SKM-1 (cell line): ENCODE measurements around the gene SLC25A51.
"Not testable (repeated sequence)": the region's sequence is repeated elsewhere in the genome, so short reads cannot be mapped to it uniquely, and the experiment has no call there.

ENCODE experiments used
- DNase-seq: peaks from one replicate; lab custom pipeline; 2025; ENCODE audit not compliant: unreplicated experiment; lab: John Stamatoyannopoulos, UW

The SLC25A51 gene

GRCh38 chr9:37906312-37907239 lies 2.6 kb upstream of the SLC25A51 start:
- no peak for DNase-seq

DNA sequence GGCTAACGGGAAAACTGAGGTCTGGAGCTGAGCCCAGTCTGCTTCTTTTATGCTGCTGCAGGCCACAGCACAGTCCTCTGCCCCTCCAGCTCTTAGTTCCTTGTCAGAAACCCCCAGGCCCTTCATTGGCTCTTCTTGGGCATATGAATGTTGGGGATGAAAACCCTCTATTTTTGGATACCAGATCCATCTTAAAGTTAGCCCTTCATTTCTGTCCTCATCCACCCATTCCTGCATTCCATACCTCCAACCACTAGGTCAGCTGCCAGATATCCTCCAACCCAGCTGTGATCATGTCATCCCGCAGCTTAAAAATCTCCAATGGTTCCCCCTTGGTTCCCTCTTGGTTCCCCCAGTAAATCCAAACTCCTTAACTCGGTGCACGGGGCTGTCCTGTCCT lies 1.8 kb upstream of the SLC25A51 start:
- DNase-seq, result no peak

DNA sequence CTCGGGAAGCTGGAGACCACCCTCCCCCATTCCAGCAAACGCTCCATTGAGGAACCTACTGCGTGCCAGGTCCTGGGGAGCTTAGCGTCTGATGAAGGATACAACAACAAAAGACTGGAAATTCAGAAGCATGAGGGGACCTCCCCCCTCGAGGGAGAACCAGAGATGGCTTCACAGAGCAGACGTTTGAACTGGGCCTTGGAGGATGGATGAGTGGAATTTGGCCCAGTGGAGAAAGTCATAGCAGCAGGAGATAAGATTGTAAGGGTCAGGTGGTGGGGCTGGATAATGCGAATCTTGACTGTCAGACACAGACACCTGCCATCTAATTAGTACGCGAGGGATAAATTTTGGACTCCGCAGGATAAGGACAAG lies 1.2 kb upstream of the SLC25A51 start:
- no peak for DNase-seq

GRCh38 chr9:37904445-37905130 lies 661 bp upstream of the SLC25A51 start:
- DNase-seq, result no peak

GRCh38 chr9:37902796-37903646 lies 906 bp downstream of the SLC25A51 start:
- no peak for DNase-seq

- no peak for DNase-seq
These were observed 1.8 kb downstream of the SLC25A51 start for GRCh38 chr9:37902131-37902530.

GRCh38 chr9:37899041-37899440 lies 4.9 kb downstream of the SLC25A51 start:
- DNase-seq, result no peak

DNA sequence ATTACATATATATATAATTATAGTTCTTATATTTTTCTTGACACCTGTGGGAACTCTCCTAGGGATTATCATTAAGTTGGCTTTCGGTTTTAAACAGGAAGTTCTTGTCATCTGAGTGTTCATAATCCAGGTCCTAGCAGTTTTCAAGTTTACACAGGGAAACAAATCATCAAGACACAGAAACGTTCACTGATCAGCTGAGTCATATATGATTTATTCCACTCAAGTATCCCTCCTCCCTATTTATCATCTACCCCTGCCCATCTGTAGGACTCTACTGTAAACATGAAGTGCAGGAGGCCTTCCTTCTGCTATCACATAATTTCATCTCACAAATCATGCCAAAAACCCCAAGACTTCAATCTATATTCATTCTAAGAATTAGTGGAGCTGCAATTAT lies 6.3 kb downstream of the SLC25A51 start:
- no peak for DNase-seq

- DNase-seq, result no peak
These were observed 11.9 kb downstream of the SLC25A51 start for GRCh38 chr9:37892063-37892462.

- DNase-seq, result not testable (repeated sequence)
These were observed 12.9 kb downstream of the SLC25A51 start for GRCh38 chr9:37891042-37891441.

GRCh38 chr9:37889536-37889935 lies 14.4 kb downstream of the SLC25A51 start:
- no peak for DNase-seq

DNA sequence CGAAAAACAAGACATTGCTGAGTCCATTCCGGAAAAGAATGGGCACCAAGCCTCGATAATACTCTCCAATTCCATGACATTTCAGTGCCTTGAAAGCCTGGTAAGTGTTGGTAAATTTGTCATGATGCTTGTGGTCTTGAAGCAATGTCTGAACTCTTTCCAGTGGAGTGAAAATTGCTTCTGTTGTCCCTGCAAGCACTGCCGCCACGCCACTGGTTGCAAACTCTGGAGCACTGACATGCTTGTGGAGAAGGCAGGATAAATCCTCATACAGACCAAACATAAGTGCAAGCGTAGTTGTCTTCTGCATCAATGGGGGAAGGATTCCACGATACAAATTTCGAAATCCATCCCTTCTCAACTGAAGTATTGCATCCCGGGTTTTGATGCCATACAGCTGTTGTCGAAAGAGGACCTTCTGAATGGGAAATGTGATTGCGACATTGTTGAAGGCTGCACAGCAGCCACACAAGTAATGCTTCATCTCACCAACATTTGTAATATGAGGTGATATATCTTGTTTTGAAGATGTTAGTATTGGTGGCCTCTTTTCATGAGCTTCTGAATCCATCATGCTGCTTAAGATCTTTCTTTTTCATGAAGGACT lies 15.8 kb downstream of the SLC25A51 start:
- DNase-seq, result peak; percentile 19

GRCh38 chr9:37880916-37881479 lies 22.9 kb downstream of the SLC25A51 start:
- DNase-seq, result no peak

- DNase-seq, result no peak
These were observed 27.6 kb downstream of the SLC25A51 start for GRCh38 chr9:37876376-37876775.

GRCh38 chr9:37873955-37874354 lies 30.0 kb downstream of the SLC25A51 start:
- DNase-seq, result no peak

- no peak for DNase-seq
These were observed 33.1 kb downstream of the SLC25A51 start for GRCh38 chr9:37870799-37871176.

GRCh38 chr9:37870081-37870798 lies 33.7 kb downstream of the SLC25A51 start:
- no peak for DNase-seq

- no peak for DNase-seq
These were observed 41.4 kb downstream of the SLC25A51 start for GRCh38 chr9:37862530-37862929.

- no peak for DNase-seq
These were observed 44.9 kb downstream of the SLC25A51 start for GRCh38 chr9:37859043-37859442.

DNA sequence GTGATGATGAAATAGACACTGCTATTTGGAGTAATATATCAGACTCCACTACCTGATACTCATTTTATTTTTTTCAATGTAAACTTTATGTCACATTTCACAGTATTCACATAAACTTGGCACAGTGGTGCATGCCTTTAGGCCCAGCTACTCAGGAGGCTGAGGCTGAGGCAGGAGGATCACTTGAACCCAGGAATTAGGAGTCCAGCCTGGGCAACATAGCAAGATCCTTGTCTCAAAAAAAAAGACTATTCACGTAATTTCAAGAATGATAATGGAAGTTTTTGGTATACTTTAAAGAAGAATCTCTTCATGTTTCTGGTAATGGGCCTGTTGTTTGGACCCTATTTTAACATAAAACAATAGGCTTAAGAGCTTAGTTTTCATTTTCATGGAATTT lies 47.4 kb downstream of the SLC25A51 start:
- DNase-seq, result no peak
